ENCODE measurements around the gene NPFFR2.
"Not testable (repeated sequence)": the region's sequence is repeated elsewhere in the genome, so short reads cannot be mapped to it uniquely, and the experiment has no call there.

Gene NPFFR2

DNA sequence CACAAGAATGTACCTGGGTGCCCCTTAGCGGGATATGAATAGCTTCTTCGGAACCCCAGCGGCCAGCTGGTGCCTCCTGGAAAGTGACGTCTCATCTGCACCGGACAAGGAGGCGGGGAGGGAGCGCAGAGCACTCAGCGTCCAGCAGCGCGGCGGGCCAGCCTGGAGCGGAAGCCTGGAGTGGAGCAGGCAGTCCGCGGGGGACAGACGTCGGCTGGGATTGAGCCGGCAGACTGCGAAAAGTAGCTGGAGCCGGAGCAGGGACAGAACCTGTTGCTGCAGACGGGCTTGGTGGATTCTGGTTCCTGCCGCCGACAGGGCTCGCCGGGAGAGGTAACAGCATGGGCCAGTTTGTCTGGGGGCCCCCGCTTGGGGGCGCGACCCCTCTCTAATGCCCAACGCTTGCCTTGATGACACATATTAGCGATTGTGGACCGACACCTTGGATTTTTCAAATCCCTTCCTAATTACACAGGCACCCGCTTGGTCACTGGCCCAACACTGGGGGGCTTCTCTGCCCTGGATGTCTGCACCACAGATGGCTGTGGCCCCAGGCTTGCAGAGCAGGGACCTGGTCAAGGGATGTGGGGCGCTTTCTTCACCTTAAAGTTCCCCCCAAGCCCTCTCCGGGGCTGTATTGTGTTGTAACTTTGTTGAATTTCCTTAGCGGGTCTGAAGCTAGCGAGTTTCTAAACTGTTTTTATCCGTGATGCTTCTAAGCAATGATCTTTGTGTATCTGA is at the start of gene NPFFR2:
Gene NPFFR2, plus strand, starts transcription at position 133 of the 741 bp plus-strand sequence. CDS start 96,592 bp downstream, outside the sequence.
- DNase-seq (ENCODE audit: low spot score): no peak

DNA sequence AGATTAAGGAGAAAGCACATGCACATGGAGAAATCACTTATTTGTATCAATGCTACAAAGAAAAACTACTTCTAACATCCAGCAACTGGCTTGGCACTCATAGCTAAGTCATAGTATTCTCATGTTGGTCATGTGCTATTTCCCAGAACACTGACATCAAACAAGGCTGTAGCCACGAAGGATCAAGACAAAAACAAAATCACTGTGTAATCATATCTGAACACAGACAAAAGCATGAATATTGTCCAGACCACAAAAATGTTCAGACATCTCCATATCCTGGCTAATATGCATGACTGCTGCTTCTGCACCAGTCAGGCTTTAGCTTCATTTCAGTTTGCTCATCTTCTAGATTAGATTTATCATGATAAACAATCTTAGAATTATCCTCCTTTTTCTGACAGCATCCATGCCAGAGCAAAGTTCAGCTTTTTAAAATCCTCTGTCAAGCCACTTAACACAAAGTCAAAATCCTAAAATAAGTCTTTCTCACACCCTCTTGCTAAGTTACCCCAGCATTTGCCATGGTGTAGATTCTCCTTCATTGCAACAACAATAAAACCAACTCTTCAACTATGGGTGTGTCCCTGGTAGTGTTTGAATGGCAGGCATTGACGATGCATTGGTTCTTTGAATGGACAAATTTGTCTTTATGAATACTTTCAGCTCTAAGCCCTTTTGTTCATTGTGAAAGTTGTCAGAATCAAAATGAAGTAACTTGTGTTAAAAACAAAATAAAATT is 39.1 kb upstream of the NPFFR2 start:
- no peak for DNase-seq (ENCODE audit: low spot score)

DNA sequence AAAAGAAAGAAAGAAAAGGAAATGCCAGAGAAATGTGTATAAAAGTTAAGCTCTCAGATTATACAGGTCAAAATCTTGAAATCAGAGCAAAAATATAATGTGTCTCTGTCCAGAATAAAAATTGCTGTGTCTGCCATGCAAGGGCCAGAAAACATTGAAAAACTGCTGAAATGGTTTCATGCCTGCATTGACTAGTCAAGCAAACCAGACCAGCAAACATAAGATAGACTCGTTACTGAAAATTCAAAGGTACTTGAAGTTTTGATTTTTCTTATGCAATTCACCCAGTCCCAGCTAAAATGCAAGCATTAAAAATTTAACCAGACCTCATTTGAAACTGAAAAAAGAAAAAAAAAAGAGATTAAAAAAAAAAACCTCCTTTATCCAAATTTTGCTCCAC is 37.2 kb upstream of the NPFFR2 start:
- no peak for DNase-seq (ENCODE audit: low spot score)

- no peak for DNase-seq (ENCODE audit: low spot score)
Measured at GRCh38 chr4:71995297-71995696, 36.5 kb upstream of the NPFFR2 start.

DNA sequence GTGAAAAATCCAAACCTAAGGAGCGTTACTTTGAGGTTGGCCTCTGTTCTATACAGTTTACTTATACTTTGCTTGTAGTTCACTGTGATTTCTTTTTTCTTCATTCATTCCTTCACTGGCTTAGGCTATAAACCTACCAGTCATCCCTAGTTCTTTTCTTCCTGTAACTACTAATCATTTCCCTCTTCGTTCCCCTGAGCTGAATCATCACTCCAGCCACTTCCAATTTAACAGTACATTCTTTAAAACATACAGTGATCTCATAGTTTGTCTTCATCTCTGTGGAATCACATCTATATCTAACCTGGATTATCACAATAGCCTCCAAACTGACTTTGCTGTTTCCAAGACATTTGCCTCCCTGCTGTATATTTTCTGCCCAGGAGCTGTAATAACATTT is 25.2 kb upstream of the NPFFR2 start:
- DNase-seq (ENCODE audit: low spot score): no peak

GRCh38 chr4:72011906-72012305 is 19.9 kb upstream of the NPFFR2 start:
- DNase-seq (ENCODE audit: low spot score): no peak

GRCh38 chr4:72016011-72016410 is 15.8 kb upstream of the NPFFR2 start:
- no peak for DNase-seq (ENCODE audit: low spot score)

- DNase-seq (ENCODE audit: low spot score): no peak
Measured at GRCh38 chr4:72019688-72020087, 12.1 kb upstream of the NPFFR2 start.

DNA sequence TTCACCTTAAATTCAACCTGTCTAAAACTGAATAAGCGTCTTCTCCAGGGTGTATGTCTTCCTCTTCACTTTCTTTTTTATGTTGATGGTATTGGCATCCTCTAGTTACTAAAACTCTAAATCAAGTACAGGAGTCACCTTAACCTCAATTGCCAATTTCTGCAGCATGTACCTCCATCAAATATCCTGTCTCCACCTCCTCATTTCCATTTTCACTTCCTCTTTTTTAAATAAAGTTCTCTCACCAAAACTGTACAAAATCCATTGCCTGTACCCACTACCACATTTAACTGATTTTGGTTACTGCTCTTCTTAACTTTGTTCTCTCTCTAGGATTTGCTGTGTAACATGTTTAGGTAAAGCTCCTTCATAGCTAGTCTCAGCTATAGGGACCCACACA is 9.2 kb upstream of the NPFFR2 start:
- DNase-seq (ENCODE audit: low spot score): no peak

DNA sequence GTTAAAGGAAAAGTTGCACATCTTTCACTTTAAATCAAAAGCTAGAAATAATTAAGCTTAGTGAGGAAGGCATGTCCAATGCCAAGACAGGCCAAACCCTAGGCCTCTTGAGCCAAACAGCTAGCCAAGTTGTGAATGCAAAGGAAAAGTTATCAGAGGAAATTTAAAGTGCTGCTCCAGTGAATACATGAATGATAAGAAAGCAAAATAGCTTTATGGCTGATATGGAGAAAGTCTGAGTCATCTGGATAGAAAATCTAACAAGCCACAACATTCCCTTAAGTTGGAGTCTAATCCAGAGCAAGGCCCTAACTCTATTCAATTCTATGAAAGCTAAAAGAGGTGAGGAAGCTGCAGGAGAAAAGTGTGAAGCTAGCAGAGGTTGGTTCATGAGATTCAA is 23.8 kb downstream of the NPFFR2 start:
- no peak for DNase-seq (ENCODE audit: low spot score)

GRCh38 chr4:72063726-72064125 is 31.9 kb downstream of the NPFFR2 start:
- DNase-seq (ENCODE audit: low spot score): no peak

- no peak for DNase-seq (ENCODE audit: low spot score)
Measured at GRCh38 chr4:72067051-72067450, 35.3 kb downstream of the NPFFR2 start.

DNA sequence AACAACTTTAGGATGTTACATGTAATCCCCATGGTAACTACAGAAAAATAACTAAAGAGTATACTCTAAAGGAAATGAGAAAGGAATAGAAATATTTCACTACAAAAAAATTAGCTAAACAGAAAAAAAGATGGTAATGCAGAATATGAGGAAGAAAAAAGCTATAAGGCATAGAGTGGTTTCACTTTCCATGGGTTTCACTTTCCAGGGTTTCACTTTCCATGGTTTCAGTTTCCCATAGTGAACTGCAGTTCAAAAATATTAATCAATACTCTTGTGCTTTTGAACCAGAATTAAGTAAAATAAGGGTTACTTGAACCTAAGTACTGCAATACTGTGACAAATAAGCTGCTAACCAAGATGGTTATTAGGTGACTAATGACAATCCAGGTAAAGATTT is 42.0 kb downstream of the NPFFR2 start:
- no peak for DNase-seq (ENCODE audit: low spot score)

DNA sequence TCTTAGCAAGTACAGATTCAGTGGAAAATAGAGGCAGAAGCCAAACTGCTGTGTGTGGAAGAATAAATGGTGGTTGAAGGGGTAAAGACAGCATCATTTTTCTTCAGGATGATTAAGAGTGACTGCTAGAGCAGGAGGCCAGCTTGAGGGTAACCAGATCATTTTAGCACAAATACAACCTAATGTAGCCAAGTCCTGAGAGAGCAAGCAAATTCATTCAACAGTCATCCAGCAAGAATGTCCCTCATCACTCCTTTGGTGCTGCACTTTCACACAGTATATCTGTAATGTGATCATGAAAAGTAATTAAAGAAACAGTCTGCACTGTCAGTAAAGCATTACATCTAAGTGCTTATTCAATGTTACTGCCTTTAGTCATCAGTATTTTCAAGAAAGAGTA is 44.8 kb downstream of the NPFFR2 start:
- DNase-seq (ENCODE audit: low spot score): no peak

DNA sequence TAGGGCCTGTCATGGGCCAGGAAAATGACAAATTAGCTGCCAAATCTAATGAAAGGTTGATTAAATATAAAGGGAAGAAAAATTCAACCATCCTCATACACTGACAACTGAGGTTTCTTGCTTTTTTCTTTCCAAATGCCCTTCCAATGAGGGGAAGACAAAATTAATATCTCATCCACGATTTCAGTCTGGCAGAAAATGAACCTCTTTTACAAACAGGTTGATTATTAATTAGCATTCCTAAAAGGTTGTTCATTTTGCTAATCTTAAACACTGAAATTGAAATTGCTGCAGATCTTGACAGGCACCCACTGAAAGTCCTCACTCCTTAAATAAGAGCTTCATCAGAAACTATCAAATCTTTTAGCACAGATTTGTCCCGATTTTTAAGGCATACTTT is 45.5 kb downstream of the NPFFR2 start:
- no peak for DNase-seq (ENCODE audit: low spot score)

GRCh38 chr4:72084587-72085011 is 52.8 kb downstream of the NPFFR2 start:
- DNase-seq (ENCODE audit: low spot score): no peak

DNA sequence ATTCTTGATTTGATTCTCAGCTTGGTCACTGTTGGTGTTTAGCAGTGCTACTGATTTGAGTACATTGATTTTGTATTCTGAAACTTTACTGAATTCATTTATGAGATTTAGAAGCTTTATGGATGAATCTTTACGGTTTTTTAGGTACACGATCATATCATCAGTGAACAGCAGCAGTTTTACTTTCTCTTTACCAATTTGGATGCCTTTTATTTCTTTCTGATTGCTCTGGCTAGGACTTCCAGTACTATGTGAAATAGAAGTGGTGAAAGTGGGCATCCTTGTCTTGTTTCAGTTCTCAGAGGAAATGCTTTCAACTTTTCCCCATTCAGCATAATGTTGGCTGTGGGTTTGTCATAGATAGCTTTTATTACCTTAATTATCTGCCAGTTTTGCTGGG is 58.8 kb downstream of the NPFFR2 start:
- not testable (repeated sequence) for DNase-seq (ENCODE audit: low spot score)

DNA sequence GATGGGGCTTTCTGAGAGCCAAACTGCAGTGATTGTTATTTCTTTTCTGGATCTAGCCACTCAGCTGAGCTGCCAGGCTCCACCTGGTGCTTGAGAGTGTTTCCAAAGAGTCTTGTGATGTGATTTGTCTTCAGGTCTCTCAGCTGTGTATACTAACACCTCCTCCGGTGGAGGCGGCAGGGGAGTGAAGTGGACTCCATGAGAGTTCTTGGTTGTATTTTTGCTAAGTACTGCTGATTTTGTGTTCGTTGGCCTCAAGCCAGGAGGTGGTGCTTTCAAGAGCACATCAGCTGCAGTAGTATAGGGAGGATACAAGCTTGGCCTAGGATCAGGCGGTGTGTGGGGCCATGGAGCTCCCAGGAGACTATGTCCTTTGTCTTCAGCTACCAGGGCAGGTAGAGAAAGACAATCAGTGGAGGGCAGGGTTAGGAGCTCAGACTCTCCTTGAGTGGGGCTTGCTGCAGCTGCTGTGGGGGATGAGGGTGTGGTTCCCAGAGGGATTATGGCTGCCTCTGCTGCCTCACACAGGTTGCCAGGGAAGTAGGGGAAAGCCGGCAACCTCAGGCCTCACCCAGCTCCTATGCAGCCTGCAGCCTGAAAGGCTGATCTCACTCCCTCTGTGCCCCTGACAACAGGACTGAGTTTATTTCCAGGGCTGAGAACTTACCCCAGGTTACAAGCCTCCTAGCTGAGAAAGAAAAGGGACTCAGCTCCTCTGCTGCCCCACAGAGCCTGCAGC is 62.4 kb downstream of the NPFFR2 start:
- no peak for DNase-seq (ENCODE audit: low spot score)

GRCh38 chr4:72107456-72107855 is 75.7 kb downstream of the NPFFR2 start:
- DNase-seq (ENCODE audit: low spot score): no peak

DNA sequence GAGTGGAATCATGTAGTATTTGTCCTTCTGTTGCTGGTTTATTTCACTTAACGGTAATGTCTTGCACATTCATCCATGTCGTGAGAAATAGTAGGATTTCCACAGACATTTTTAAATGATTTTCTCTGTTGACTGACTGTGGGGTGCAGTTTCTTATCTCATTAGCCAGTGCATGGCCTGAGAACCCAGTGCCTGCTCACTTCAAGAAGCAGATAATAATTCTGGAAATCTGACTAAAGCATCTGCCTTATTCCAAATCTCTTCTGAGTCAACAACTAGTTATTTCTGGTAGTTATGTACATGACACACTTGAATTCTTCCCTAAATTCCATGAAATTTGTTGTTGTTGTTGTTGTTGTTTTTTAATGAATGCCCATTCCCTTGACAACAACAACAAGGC is 77.6 kb downstream of the NPFFR2 start:
- no peak for DNase-seq (ENCODE audit: low spot score)

DNA sequence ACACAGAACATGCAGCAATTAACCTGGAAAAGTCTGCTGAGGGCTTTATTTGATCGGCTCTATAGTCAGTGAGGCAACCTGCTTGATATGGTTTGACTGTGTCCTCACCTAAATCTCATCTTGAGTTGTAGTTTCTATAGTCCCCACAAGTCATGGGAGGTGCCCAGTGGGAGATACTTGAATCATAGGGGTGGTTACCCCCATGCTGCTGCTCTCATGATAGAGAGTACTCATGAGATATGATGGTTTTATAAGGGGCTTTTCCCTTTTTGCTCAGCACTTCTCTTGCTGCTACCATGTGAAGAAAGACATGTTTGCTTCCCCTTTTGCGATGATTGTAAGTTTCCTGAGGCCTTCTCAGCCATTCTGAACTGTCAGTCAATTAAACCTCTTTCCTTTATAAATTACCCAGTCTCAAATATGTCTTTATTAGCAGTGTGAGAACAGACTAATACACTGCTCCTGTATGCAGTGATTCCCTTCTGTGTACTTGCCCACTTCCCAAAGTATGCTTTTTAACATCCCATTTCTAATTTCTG is 78.2 kb downstream of the NPFFR2 start:
- no peak for DNase-seq (ENCODE audit: low spot score)

- no peak for DNase-seq (ENCODE audit: low spot score)
Measured at GRCh38 chr4:72110886-72111285, 79.1 kb downstream of the NPFFR2 start.

- no peak for DNase-seq (ENCODE audit: low spot score)
Measured at GRCh38 chr4:72111863-72112262, 80.1 kb downstream of the NPFFR2 start.

Data from CD4-positive, alpha-beta T cell treated with Interleukin-15 for 4 hours (primary cell).